DND-41 (cell line): ENCODE measurements around the gene NR4A1.

Experiments
- CTCF ChIP-seq: IDR thresholded peaks from 2 replicates; pipeline ENCODE4 v1.5.1; 2012; ENCODE audit warnings: borderline replicate concordance, low read length, moderate library complexity, mild to moderate bottlenecking; ENCODE audit not compliant: poor library complexity, severe bottlenecking; ENCODE audit errors: extremely low read depth
- EZH2 ChIP-seq: IDR thresholded peaks from 3 replicates; pipeline ENCODE4 v1.6.1; 2012; ENCODE audit warnings: borderline replicate concordance, low read depth, mild to moderate bottlenecking, moderate library complexity, low read length, inconsistent platforms; ENCODE audit not compliant: severe bottlenecking

- TF ChIP-seq CTCF (no peak), EZH2 (no peak)
Measured at GRCh38 chr12:52074971-52075724, 23.9 kb downstream of the NR4A1 start.
